K562 (cell line): ENCODE results near the gene HPD. TPM values are rescaled to one million over a fixed set of nuclear protein-coding genes. Genes with fewer than 3 reads are reported as not detected.

Source experiments
- E2F8 ChIP-seq: fragments of 450-650 bp; IDR thresholded peaks from 2 replicates; pipeline ENCODE4 v1.7.1; 2018; ENCODE audit warnings: mild to moderate bottlenecking, low read depth; ENCODE audit not compliant: partially characterized antibody
- FOSL1 ChIP-seq: fragments of 200-800 bp; sonication (Bioruptor generic); conservative IDR thresholded peaks from 2 replicates; pipeline ENCODE4 v1.6.1; 2016; ENCODE audit warnings: missing genetic modification characterization, missing compliant biosample characterization
- KAT7 ChIP-seq: sonication (generic); formaldehyde crosslinking; IDR thresholded peaks from 2 replicates; pipeline ENCODE4 v1.8.0; 2022; ENCODE audit warnings: missing genetic modification reagents, mild to moderate bottlenecking, borderline replicate concordance
- NFIX ChIP-seq: fragments of 250-450 bp; sonication (Bioruptor Pico); IDR thresholded peaks from 2 replicates; pipeline ENCODE4 v1.4.0; 2020; ENCODE audit warnings: low read depth, mild to moderate bottlenecking, moderate library complexity
- RHOXF2B ChIP-seq: fragments of 250-450 bp; sonication (Bioruptor Pico); conservative IDR thresholded peaks from 2 replicates; pipeline ENCODE4 v1.5.1; 2021
- SETDB1 ChIP-seq: IDR thresholded peaks from one replicate; pipeline ENCODE4 v1.6.1; 2012; ENCODE audit warnings: low read length, control low read depth, inconsistent platforms
- SUPT5H ChIP-seq: fragments of 450-650 bp; IDR thresholded peaks from 2 replicates; pipeline ENCODE4 v1.6.1; 2016
- TCF7 ChIP-seq: sonication (generic); IDR thresholded peaks from 2 replicates; pipeline ENCODE4 v1.6.1; 2016; ENCODE audit warnings: antibody characterized with exemption, borderline replicate concordance
- XRCC4 ChIP-seq: IDR thresholded peaks from one replicate; pipeline ENCODE4 v1.6.1; 2011; ENCODE audit not compliant: insufficient read depth, insufficient read length; ENCODE audit errors: extremely low read depth
- ZBTB49 ChIP-seq: sonication (generic); formaldehyde crosslinking; IDR thresholded peaks from 2 replicates; pipeline ENCODE4 v1.8.0; 2022; ENCODE audit warnings: missing genetic modification reagents, mild to moderate bottlenecking, borderline replicate concordance
- ZNF23 ChIP-seq: fragments of 250-450 bp; sonication (Bioruptor Pico); IDR thresholded peaks from 2 replicates; pipeline ENCODE4 v1.4.0; 2020; ENCODE audit warnings: mild to moderate bottlenecking
- ZNF280A ChIP-seq: fragments of 450-650 bp; IDR thresholded peaks from 2 replicates; pipeline ENCODE4 v1.6.1; 2018; ENCODE audit warnings: mild to moderate bottlenecking, low read depth; ENCODE audit not compliant: partially characterized antibody
- polyA plus RNA-seq, 8 experiments: library from polyadenylated mRNA; depleted of rRNA in 4 of 8; stranded (reverse) in 5 of 8; unstranded in 3 of 8; fragments of >200 nt; fragmentation: Nextera tagmentation in 2 of 8; fragmentation: Illumina TruSeq in 1 of 8; extraction: Ambion mirVana in 2 of 8; extraction: Trizol in 1 of 8; gene quantifications; 2 replicates each; pipeline versions ENCODE4 v1.2.1 to v1.2.3, GENCODE V29; 2011 to 2014; ENCODE audit warnings: inconsistent platforms in 1 of 8, missing spikeins in 1 of 8
- total RNA-seq, 7 experiments: library from RNA; depleted of rRNA in 6 of 7; stranded (reverse); fragments of >200 nt in 6 of 7; fragmentation: Illumina TruSeq in 2 of 7; extraction: Trizol in 2 of 7; gene quantifications; 2 replicates each; pipeline versions ENCODE4 v1.2.1 to v1.2.3, GENCODE V29; 2011 to 2021; ENCODE audit warnings: low replicate concordance in 1 of 7
- TF ChIP-seq, protein P1 (sequence below): fragments of 450-650 bp; formaldehyde crosslinking; IDR thresholded peaks from 2 replicates; pipeline ENCODE4 v1.4.0; 2022; ENCODE audit warnings: mild to moderate bottlenecking, moderate library complexity

The HPD gene
- total and polyA plus RNA-seq, 9 of the 15 experiments (the other 6 are each of a cell fraction or from before 2014, with no cell fraction given) = 0.06 to 0.29 (median 0.07) TPM; not detected in 4

DNA sequence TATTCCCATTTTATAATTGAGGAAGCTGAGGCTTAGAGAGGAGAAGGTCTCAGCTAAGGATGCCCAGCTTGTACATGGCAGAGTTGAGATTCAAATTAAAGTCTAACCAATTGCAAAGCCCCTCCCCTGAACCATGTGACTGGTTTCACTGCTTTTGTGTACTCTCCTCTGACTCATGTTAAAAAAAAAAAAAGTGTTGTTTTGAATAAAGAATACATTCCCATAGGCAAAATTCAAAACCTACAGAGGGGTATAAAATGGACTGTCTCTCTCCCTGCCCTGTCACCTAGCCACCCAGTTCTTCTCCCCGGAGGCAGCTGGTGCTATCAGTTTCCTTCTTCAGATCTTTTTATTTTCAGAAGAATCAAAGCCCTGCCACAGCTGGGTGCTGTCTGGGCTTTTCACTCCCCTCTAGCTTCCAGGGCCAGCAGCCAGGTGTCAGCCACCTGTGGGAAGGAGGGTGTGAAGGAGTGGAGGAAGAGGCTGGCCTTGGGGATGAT, 35.4 kb upstream of the HPD start (continued):
- TF ChIP-seq TCF7 = no peak
- no peak for TF ChIP-seq RHOXF2B (CRISPR knock-in tag)
- TF ChIP-seq ZBTB49 (CRISPR knock-in tag) = no peak
- no peak for TF ChIP-seq E2F8
- TF ChIP-seq ZNF23 (CRISPR knock-in tag) = no peak
- no peak for TF ChIP-seq KAT7 (CRISPR knock-in tag)
- TF ChIP-seq SUPT5H = no peak
- TF ChIP-seq ZNF280A = no peak
- TF ChIP-seq, protein P1, sequence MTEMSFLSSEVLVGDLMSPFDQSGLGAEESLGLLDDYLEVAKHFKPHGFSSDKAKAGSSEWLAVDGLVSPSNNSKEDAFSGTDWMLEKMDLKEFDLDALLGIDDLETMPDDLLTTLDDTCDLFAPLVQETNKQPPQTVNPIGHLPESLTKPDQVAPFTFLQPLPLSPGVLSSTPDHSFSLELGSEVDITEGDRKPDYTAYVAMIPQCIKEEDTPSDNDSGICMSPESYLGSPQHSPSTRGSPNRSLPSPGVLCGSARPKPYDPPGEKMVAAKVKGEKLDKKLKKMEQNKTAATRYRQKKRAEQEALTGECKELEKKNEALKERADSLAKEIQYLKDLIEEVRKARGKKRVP (CRISPR knock-in tag) = no peak
- no peak for TF ChIP-seq NFIX (CRISPR knock-in tag)
- TF ChIP-seq SETDB1 = no peak
- peak; percentile 79 for TF ChIP-seq FOSL1 (tag)
- no peak for TF ChIP-seq XRCC4
- TF ChIP-seq, all 486 proteins: peak for 6
